Mesendoderm (in vitro differentiated cells): ENCODE results near the gene GAR1.
A peak's percentile ranks its signal among the peaks of the same experiment; 100 is the strongest.

Source experiments
- DNase-seq: peaks from one replicate; pipeline ENCODE4 v3.0.0; 2013
- H2AK5ac ChIP-seq: 2 replicates; pipeline ENCODE4 v1.6.1; 2013; ENCODE audit warnings: low read length, inconsistent platforms
- H2BK120ac ChIP-seq: 2 replicates; pipeline ENCODE4 v1.6.1; 2013; ENCODE audit warnings: low read depth, mild to moderate bottlenecking, low read length, moderate library complexity, mixed read lengths
- H2BK15ac ChIP-seq: replicated peaks from 2 replicates; pipeline ENCODE4 v1.6.1; 2013; ENCODE audit warnings: low read depth, mild to moderate bottlenecking, moderate library complexity
- H2BK5ac ChIP-seq: 2 replicates; pipeline ENCODE4 v1.6.1; 2013; ENCODE audit warnings: low read length, inconsistent platforms
- H3K18ac ChIP-seq: 2 replicates; pipeline ENCODE4 v1.6.1; 2013; ENCODE audit warnings: mild to moderate bottlenecking, low read length, mixed read lengths
- H3K23ac ChIP-seq: one replicate; pipeline ENCODE4 v1.6.1; 2013; ENCODE audit warnings: low read length
- H3K27ac ChIP-seq: 2 replicates; pipeline ENCODE4 v1.5.1; 2013; ENCODE audit warnings: low read depth, mild to moderate bottlenecking, inconsistent platforms, low read length, moderate library complexity
- H3K27me3 ChIP-seq: 2 replicates; pipeline ENCODE4 v1.6.1; 2013; ENCODE audit warnings: low read length, control low read depth, mild to moderate bottlenecking, inconsistent platforms; ENCODE audit not compliant: insufficient read depth, poor library complexity
- H3K36me3 ChIP-seq: 2 replicates; pipeline ENCODE4 v1.6.1; 2013; ENCODE audit warnings: low read length, inconsistent platforms; ENCODE audit not compliant: control insufficient read depth, insufficient read depth
- H3K4ac ChIP-seq: one replicate; pipeline ENCODE4 v1.6.1; 2013; ENCODE audit warnings: low read depth, mild to moderate bottlenecking, low read length, moderate library complexity
- H3K4me1 ChIP-seq: 2 replicates; pipeline ENCODE4 v1.6.1; 2013; ENCODE audit warnings: low read depth, low read length, inconsistent platforms; ENCODE audit not compliant: control insufficient read depth
- H3K4me2 ChIP-seq: 2 replicates; pipeline ENCODE4 v1.6.1; 2013; ENCODE audit warnings: low read length
- H3K4me3 ChIP-seq: 2 replicates; pipeline ENCODE4 v1.5.1; 2013; ENCODE audit warnings: mild to moderate bottlenecking, low read length
- H3K56ac ChIP-seq: one replicate; pipeline ENCODE4 v1.6.1; 2013; ENCODE audit warnings: low read length
- H3K79me1 ChIP-seq: 2 replicates; pipeline ENCODE4 v1.6.1; 2013; ENCODE audit warnings: low read length, inconsistent platforms
- H3K79me2 ChIP-seq: 2 replicates; pipeline ENCODE4 v1.6.1; 2013; ENCODE audit warnings: mild to moderate bottlenecking, low read length; ENCODE audit not compliant: control insufficient read depth, insufficient read depth
- H3K9ac ChIP-seq: 2 replicates; pipeline ENCODE4 v1.6.1; 2013; ENCODE audit warnings: low read length, inconsistent platforms
- H4K5ac ChIP-seq: one replicate; pipeline ENCODE4 v1.6.1; 2013; ENCODE audit warnings: low read length
- H4K8ac ChIP-seq: one replicate; pipeline ENCODE4 v1.6.1; 2013; ENCODE audit warnings: low read depth, mild to moderate bottlenecking, control low read depth, low read length, moderate library complexity
- WGBS: extraction: QIAGEN DNeasy Blood & Tissue Kit; methylation state at CpG from one replicate; pipeline ENCODE4 v1.1.7; 2013; ENCODE audit warnings: low lambda C conversion rate, missing lambda C conversion rate; ENCODE audit not compliant: insufficient coverage; ENCODE audit errors: extremely low coverage; 5-methylcytosine and 5-hydroxymethylcytosine counted together

Gene GAR1

DNA sequence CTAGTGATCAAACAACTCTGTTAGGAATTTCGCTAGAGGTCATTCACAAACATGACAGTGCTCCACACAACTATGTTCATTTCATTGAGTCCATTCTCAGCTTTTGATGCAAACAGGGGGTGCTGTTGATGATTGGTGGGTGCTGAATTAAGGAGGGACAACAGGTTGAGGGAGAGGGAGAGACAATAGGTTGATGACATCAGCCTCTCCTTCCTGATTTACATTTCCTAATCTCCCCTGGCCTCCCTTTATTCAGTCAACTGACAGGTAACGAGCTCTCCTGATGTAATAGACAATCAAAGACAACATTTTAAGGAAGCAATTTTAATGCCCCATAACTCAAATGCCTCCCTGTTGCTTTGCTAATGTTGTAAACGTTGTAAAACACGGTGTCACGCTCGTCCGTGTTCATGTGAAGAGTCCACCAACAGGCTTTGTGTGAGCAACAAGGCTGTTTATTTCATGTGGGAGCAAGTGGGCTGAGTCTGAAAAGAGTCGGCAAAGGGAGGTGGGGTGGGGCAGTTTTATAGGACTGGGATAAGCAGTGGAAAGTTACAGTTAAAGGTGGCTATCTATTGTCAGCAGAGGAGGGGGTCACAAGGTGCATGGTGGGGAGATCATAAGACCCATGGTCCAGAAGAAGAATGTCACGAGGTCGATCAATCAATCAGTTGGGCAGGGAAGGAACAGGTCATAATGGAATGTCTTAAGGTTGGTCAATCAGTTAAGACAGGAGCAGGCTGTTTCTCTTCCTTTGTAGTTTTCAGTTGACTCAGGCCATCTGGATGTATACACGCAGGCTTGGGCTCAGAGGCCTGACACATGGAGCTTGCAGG lies 4.8 kb upstream of the GAR1 start:
- H4K8ac ChIP-seq, result no peak overlapping the region
- H3K4me1 ChIP-seq, result peaks cover 2% of the 10 kb centered on the region
- no peak overlapping the region for H3K4me3 ChIP-seq
- WGBS, result no CpG with 5 or more reads among the region's 11 CpGs
- H2AK5ac ChIP-seq, result no peak overlapping the region
- no peak overlapping the region for H4K5ac ChIP-seq
- H2BK15ac ChIP-seq, result no peak overlapping the region
- no peaks in the 10 kb centered on the region for H3K27me3 ChIP-seq
- no peak overlapping the region for H3K4me2 ChIP-seq
- H3K18ac ChIP-seq, result no peak overlapping the region
- DNase-seq, result peak; percentile 41
- no peak overlapping the region for H3K27ac ChIP-seq
- no peak overlapping the region for H3K56ac ChIP-seq
- H3K9ac ChIP-seq, result no peak overlapping the region
- H2BK5ac ChIP-seq, result no peak overlapping the region
- peaks cover under 1% of the 10 kb centered on the region for H3K79me1 ChIP-seq
- H3K36me3 ChIP-seq, result no peaks in the 10 kb centered on the region
- H3K79me2 ChIP-seq, result peaks cover 2% of the 10 kb centered on the region
- no peak overlapping the region for H2BK120ac ChIP-seq
- H3K23ac ChIP-seq, result no peak overlapping the region
- H3K4ac ChIP-seq, result peak overlapping the region; percentile 45

DNA sequence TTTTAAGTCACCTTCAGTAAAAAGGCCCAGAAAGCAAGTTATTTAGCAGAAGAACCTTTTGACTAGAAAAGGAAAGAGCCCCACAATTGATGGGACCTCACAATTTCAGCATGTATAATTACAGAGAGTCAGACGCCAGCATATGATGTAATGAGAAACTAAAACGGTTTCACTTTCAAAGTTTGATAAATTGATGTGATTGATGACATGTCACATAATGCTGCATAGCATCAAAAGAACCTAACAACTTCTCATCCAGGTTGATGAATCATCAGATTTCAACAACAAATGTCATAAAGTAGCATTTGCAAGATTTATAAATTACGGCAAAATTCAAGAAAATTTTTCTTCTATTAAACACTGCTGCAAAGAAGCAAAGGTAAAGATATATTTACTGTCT lies 3.9 kb upstream of the GAR1 start:
- no CpG with 5 or more reads among the region's 3 CpGs for WGBS
- H3K9ac ChIP-seq, result no peak overlapping the region
- H2BK5ac ChIP-seq, result no peak overlapping the region
- no peak overlapping the region for H4K5ac ChIP-seq
- no peaks in the 10 kb centered on the region for H3K27me3 ChIP-seq
- H3K36me3 ChIP-seq, result no peaks in the 10 kb centered on the region
- H3K79me2 ChIP-seq, result peaks cover 11% of the 10 kb centered on the region
- H3K56ac ChIP-seq, result no peak overlapping the region
- H3K27ac ChIP-seq, result no peak overlapping the region
- no peak overlapping the region for H3K4me3 ChIP-seq
- DNase-seq, result no peak
- peaks cover 2% of the 10 kb centered on the region for H3K4me1 ChIP-seq
- no peak overlapping the region for H2BK15ac ChIP-seq
- no peak overlapping the region for H2AK5ac ChIP-seq
- no peak overlapping the region for H3K23ac ChIP-seq
- H3K4ac ChIP-seq, result no peak overlapping the region
- no peak overlapping the region for H3K4me2 ChIP-seq
- no peak overlapping the region for H2BK120ac ChIP-seq
- no peak overlapping the region for H4K8ac ChIP-seq
- H3K18ac ChIP-seq, result no peak overlapping the region
- peaks cover 4% of the 10 kb centered on the region for H3K79me1 ChIP-seq

GRCh38 chr4:109816082-109816442 lies 500 bp downstream of the GAR1 start:
- peak overlapping the region; percentile 98 for H3K56ac ChIP-seq
- H3K9ac ChIP-seq, result peak overlapping the region; percentile 96
- no peak overlapping the region for H3K23ac ChIP-seq
- no peaks in the 10 kb centered on the region for H3K36me3 ChIP-seq
- peak overlapping the region; percentile 53 for H4K5ac ChIP-seq
- peak overlapping the region; percentile 92 for H3K4me3 ChIP-seq
- H2BK15ac ChIP-seq, result no peak overlapping the region
- H3K79me1 ChIP-seq, result peaks cover 9% of the 10 kb centered on the region
- H3K79me2 ChIP-seq, result peaks cover 35% of the 10 kb centered on the region
- no peak overlapping the region for H2BK120ac ChIP-seq
- H4K8ac ChIP-seq, result no peak overlapping the region
- no peak for DNase-seq
- peak overlapping the region; percentile 72 for H3K4me2 ChIP-seq
- H3K4ac ChIP-seq, result peak overlapping the region; percentile 85
- H3K18ac ChIP-seq, result peak overlapping the region; percentile 16
- peak overlapping the region; percentile 54 for H2BK5ac ChIP-seq
- peak overlapping the region; percentile 73 for H2AK5ac ChIP-seq
- peaks cover 2% of the 10 kb centered on the region for H3K4me1 ChIP-seq
- WGBS, result no CpG with 5 or more reads among the region's 19 CpGs
- H3K27me3 ChIP-seq, result no peaks in the 10 kb centered on the region
- no peak overlapping the region for H3K27ac ChIP-seq

DNA sequence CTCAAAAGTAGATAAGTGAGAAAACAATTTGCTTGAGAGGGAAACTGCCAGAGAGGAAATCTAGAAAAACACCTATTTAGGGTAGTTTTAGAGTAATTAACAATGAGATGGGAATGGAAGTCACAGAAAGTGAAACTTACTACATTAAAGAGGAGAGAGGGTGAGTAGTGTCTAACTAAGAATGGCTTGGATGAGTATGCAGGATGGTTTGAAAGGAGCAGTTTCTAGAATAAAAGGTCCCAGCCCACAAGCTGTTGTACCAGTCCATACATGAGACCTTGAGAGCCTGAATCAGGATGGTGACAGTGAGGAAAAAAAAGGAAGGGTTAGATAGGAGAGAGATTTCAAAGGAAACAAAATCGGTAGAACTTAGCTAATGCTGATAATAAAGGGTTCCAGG lies 1.3 kb downstream of the GAR1 start:
- Histone ChIP-seq H4K5ac (no peak overlapping the region), H3K4ac (no peak overlapping the region), H3K79me2 (peaks cover 35% of the 10 kb centered on the region), H3K27ac (no peak overlapping the region), H3K4me1 (peaks cover 2% of the 10 kb centered on the region), H3K4me3 (no peak overlapping the region), H2BK5ac (no peak overlapping the region), H3K27me3 (no peaks in the 10 kb centered on the region), H3K4me2 (peak overlapping the region; percentile 42), H3K9ac (peak overlapping the region; percentile 96), H3K23ac (no peak overlapping the region), H2BK120ac (no peak overlapping the region), H3K79me1 (peaks cover 10% of the 10 kb centered on the region), H2AK5ac (no peak overlapping the region), H3K56ac (peak overlapping the region; percentile 98), H2BK15ac (no peak overlapping the region), H4K8ac (no peak overlapping the region), H3K36me3 (no peaks in the 10 kb centered on the region), H3K18ac (no peak overlapping the region)
- WGBS, result no CpG with 5 or more reads among the region's 1 CpG
- DNase-seq, result no peak

- no peak overlapping the region for H2BK5ac ChIP-seq
- H3K27me3 ChIP-seq, result no peaks in the 10 kb centered on the region
- no peak overlapping the region for H3K27ac ChIP-seq
- H2BK120ac ChIP-seq, result no peak overlapping the region
- H2BK15ac ChIP-seq, result no peak overlapping the region
- H3K23ac ChIP-seq, result no peak overlapping the region
- H3K4me3 ChIP-seq, result no peak overlapping the region
- H3K36me3 ChIP-seq, result no peaks in the 10 kb centered on the region
- no peak overlapping the region for H4K8ac ChIP-seq
- no peak overlapping the region for H3K4me2 ChIP-seq
- H3K9ac ChIP-seq, result no peak overlapping the region
- no CpG with 5 or more reads among the region's 4 CpGs for WGBS
- H3K79me1 ChIP-seq, result peaks cover 10% of the 10 kb centered on the region
- H3K56ac ChIP-seq, result no peak overlapping the region
- no peak overlapping the region for H2AK5ac ChIP-seq
- no peak overlapping the region for H3K18ac ChIP-seq
- DNase-seq, result no peak
- no peak overlapping the region for H3K4ac ChIP-seq
- H3K79me2 ChIP-seq, result peaks cover 35% of the 10 kb centered on the region
- H3K4me1 ChIP-seq, result peaks cover 2% of the 10 kb centered on the region
- H4K5ac ChIP-seq, result no peak overlapping the region
Measured at GRCh38 chr4:109818268-109818667, 2.7 kb downstream of the GAR1 start.

DNA sequence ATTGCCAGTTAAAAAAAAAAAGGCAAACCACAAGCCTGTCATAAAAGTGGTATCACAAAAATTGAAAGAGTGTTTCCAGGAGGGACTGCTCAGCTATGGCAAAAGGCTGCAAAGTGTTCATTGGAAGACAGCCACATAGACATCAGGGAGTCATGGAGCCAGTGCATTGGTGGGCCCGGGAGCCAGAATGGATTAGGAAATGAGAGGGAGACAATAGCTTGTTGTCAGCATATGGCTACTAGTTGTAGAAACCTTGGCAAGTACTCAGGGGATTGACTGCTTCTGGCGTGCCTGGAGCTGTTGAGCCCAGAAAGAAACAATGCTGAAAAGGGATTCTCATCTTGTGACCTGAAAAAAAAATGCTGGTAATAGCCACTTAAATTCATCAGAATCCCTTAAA lies 5.0 kb downstream of the GAR1 start:
- H2AK5ac ChIP-seq, result no peak overlapping the region
- no peak overlapping the region for H4K5ac ChIP-seq
- H3K9ac ChIP-seq, result no peak overlapping the region
- no peak overlapping the region for H2BK5ac ChIP-seq
- no peak overlapping the region for H3K27ac ChIP-seq
- no peak for DNase-seq
- no peaks in the 10 kb centered on the region for H3K27me3 ChIP-seq
- H2BK120ac ChIP-seq, result no peak overlapping the region
- no peak overlapping the region for H3K56ac ChIP-seq
- H3K4ac ChIP-seq, result no peak overlapping the region
- no peak overlapping the region for H3K4me3 ChIP-seq
- H2BK15ac ChIP-seq, result no peak overlapping the region
- H3K79me2 ChIP-seq, result peaks cover 35% of the 10 kb centered on the region
- H3K4me1 ChIP-seq, result peaks cover 2% of the 10 kb centered on the region
- H3K79me1 ChIP-seq, result peaks cover 10% of the 10 kb centered on the region
- H3K36me3 ChIP-seq, result no peaks in the 10 kb centered on the region
- H3K18ac ChIP-seq, result no peak overlapping the region
- H3K4me2 ChIP-seq, result no peak overlapping the region
- WGBS, result no CpG with 5 or more reads among the region's 2 CpGs
- no peak overlapping the region for H3K23ac ChIP-seq
- H4K8ac ChIP-seq, result no peak overlapping the region
